Esophagus muscularis mucosa (tissue), 3 donors: ENCODE measurements around the gene RUNX2.

Source experiments
- POLR2AphosphoS5 ChIP-seq, 2 donors: sonication (generic); formaldehyde crosslinking; IDR thresholded peaks; one replicate each; pipeline ENCODE4 v1.6.1; 2017; ENCODE audit warnings: antibody characterized with exemption in 2 of 2
- TF ChIP-seq, protein P1 (sequence below), 3 experiments: fragments of 200-600 bp in 2 of 3; fragments of 450-650 bp in 1 of 3; sonication (generic) in 2 of 3; IDR thresholded peaks; one replicate each; pipeline ENCODE4 v1.5.1; 2017 to 2019; ENCODE audit warnings: antibody characterized with exemption in 3 of 3, mild to moderate bottlenecking in 2 of 3, moderate library complexity in 1 of 3

DNA sequence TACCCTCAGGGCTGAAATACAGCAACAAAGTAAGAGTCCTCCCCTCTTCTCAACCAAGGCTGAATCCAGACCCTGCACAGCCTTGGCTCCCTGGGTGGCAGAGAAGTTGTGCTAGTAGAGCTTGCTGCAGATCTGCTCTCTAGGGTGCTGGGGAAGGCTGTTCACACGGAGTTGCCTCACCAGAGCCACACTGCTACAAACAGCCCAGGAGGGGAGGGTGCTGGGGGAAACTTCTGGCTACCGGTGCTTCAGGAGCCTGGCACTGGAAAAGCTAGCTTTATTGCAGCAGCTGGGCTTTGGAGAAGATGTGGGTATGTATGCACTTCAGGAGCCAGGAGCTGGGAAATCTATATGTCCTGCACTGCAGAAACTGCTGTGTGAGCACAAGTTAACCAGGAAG, 87.2 kb downstream of the RUNX2 start:
- TF ChIP-seq, protein P1, sequence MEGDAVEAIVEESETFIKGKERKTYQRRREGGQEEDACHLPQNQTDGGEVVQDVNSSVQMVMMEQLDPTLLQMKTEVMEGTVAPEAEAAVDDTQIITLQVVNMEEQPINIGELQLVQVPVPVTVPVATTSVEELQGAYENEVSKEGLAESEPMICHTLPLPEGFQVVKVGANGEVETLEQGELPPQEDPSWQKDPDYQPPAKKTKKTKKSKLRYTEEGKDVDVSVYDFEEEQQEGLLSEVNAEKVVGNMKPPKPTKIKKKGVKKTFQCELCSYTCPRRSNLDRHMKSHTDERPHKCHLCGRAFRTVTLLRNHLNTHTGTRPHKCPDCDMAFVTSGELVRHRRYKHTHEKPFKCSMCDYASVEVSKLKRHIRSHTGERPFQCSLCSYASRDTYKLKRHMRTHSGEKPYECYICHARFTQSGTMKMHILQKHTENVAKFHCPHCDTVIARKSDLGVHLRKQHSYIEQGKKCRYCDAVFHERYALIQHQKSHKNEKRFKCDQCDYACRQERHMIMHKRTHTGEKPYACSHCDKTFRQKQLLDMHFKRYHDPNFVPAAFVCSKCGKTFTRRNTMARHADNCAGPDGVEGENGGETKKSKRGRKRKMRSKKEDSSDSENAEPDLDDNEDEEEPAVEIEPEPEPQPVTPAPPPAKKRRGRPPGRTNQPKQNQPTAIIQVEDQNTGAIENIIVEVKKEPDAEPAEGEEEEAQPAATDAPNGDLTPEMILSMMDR (IDR thresholded peaks at IDR 0.05), result no peak
- TF ChIP-seq POLR2AphosphoS5 (IDR thresholded peaks at IDR 0.05), result no peak
